ENCODE measurements around the gene PSMD5.

DNA sequence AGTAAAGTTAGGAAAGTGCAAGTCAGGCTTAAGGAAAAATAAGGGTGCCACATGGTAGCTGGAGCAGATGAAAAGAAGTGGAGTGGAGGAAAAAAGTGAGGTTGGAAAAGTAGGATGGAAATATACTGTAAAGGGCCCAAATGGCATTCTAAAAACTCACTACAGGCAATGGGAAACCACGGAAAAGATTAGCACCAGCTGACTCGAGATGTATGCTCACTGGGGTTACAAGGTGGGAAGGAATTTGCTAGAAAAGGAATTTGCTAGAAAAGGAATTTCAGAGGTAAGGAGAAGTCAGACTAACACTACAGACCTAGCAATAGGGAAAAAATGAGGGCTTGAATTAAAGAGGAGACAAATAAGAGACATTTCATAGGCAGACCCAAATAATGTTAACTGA, 3.6 kb downstream of the PSMD5 start:
- TF ChIP-seq, protein P1, sequence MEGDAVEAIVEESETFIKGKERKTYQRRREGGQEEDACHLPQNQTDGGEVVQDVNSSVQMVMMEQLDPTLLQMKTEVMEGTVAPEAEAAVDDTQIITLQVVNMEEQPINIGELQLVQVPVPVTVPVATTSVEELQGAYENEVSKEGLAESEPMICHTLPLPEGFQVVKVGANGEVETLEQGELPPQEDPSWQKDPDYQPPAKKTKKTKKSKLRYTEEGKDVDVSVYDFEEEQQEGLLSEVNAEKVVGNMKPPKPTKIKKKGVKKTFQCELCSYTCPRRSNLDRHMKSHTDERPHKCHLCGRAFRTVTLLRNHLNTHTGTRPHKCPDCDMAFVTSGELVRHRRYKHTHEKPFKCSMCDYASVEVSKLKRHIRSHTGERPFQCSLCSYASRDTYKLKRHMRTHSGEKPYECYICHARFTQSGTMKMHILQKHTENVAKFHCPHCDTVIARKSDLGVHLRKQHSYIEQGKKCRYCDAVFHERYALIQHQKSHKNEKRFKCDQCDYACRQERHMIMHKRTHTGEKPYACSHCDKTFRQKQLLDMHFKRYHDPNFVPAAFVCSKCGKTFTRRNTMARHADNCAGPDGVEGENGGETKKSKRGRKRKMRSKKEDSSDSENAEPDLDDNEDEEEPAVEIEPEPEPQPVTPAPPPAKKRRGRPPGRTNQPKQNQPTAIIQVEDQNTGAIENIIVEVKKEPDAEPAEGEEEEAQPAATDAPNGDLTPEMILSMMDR (conservative IDR thresholded peaks at IDR 0.05): no peak
- no peak for TF ChIP-seq ZFX (IDR thresholded peaks at IDR 0.05)

Data from C4-2B (cell line).